ENCODE measurements around the gene FAM114A1.
"Not testable (repeated sequence)": the region's sequence is repeated elsewhere in the genome, so short reads cannot be mapped to it uniquely, and the experiment has no call there.

Gene FAM114A1

GRCh38 chr4:38902695-38903094 is 35.1 kb downstream of the FAM114A1 start:
- DNase-seq (ENCODE audit: low read depth in 3 of 3, low spot score in 1 of 3) = no peak

DNA sequence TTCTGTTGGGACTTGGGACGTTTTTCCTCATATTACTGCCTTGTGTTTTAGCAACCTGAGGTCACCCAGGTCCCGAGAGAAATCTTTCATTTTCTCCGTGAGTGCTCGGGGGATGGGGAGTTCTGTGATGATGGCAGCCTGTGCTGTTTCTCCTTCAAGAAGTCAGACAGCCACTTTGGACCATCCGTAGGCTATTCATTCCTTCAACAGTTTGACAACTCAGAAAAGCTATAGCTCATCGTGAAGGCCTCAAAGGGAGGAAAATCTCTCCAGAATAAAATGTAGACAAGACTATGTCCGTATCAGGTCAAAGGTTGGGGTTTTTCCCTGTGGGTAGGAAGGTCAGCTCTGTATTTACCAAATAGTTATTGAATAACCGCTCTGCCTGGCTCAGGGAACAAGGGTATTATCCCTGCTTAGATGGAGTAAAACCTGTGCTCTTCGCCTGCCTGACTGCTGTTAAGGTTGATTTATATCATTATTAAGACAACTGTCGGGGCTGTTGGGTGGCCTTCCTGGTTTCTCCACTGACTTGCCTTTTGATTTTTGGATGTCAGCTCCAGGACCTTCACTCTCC is 36.6 kb downstream of the FAM114A1 start:
- no peak for DNase-seq (ENCODE audit: low read depth in 3 of 3, low spot score in 1 of 3)

- DNase-seq (ENCODE audit: low read depth in 3 of 3, low spot score in 1 of 3) = no peak
Measured at GRCh38 chr4:38904682-38905081, 37.1 kb downstream of the FAM114A1 start.

GRCh38 chr4:38905652-38906385 is 38.2 kb downstream of the FAM114A1 start:
- no peak for DNase-seq (ENCODE audit: low read depth in 3 of 3, low spot score in 1 of 3)

DNA sequence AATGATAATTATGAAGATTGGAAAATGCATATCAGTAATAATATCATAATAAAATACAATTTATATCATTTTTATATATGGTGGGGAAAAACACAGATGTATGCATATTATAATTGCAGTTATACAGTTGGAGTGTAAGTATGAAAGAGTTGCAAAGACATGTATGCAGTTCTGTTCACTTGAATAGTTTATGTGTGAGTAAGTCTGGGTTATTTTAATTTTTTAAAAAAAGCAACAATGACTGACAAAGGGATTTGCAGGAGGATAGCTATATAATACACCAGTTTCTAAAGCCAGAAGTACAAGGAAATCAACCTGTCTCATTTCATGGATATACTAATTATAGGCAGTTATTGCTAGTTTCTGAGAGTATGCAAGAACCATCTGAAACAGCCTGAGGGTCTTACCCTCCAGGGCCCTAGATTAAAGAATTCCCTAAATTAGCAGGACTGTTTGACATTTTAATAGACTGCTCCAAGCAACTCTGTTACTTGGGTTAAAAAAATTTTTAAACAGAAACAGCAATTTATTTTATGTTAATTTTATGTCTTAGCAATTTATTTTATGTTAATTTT is 40.2 kb downstream of the FAM114A1 start:
- no peak for DNase-seq (ENCODE audit: low read depth in 3 of 3, low spot score in 1 of 3)

GRCh38 chr4:38909015-38909414 is 41.4 kb downstream of the FAM114A1 start:
- DNase-seq (ENCODE audit: low read depth in 3 of 3, low spot score in 1 of 3) = no peak

GRCh38 chr4:38911257-38911656 is 43.7 kb downstream of the FAM114A1 start:
- DNase-seq (ENCODE audit: low read depth in 3 of 3, low spot score in 1 of 3) = no peak

GRCh38 chr4:38914854-38915253 is 47.2 kb downstream of the FAM114A1 start:
- DNase-seq (ENCODE audit: low read depth in 3 of 3, low spot score in 1 of 3) = no peak

DNA sequence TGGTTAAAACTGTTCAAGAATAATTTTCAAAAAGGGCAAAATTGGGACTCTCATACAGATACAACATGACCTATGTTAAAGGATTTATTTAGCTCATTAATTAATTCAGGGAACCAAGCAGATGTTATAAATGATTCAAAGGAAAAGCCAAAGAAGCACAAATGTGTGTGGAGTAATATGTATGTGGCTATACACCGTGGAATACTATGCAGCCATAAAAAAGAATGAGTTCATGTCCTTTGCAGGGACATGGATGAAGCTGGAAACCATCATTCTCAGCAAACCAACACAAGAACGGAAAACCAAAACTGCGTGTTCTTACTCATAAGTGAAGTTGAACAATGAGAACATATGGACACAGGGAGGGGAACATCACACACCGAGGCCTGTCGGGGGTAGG is 48.7 kb downstream of the FAM114A1 start:
- not testable (repeated sequence) for DNase-seq (ENCODE audit: low read depth in 3 of 3, low spot score in 1 of 3)

GRCh38 chr4:38917481-38918025 is 49.9 kb downstream of the FAM114A1 start:
- no peak for DNase-seq (ENCODE audit: low read depth in 3 of 3, low spot score in 1 of 3)

- no peak for DNase-seq (ENCODE audit: low read depth in 3 of 3, low spot score in 1 of 3)
Measured at GRCh38 chr4:38919494-38919893, 51.9 kb downstream of the FAM114A1 start.

- DNase-seq (ENCODE audit: low read depth in 3 of 3, low spot score in 1 of 3) = no peak
Measured at GRCh38 chr4:38920186-38920585, 52.6 kb downstream of the FAM114A1 start.

DNA sequence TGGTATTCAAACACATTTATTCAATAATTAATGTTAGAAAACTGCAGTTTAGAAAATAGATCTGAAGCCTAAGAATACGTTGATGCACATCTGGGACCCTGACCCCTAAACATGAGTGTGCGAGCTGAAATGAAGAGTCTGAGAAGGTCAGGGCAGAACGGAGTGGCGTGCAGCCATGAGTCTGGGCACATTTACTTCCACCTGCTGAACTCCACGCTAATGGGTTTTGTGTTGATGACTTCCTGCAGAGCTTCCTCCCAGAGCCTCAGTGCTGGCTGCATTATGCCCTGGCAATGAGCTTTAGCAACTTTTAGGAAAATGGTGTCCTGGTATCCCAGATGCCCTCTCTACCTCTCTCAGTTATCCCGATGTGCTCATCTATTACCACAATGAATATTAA is 53.1 kb downstream of the FAM114A1 start:
- DNase-seq (ENCODE audit: low read depth in 3 of 3, low spot score in 1 of 3) = no peak

GRCh38 chr4:38921151-38921550 is 53.5 kb downstream of the FAM114A1 start:
- DNase-seq (ENCODE audit: low read depth in 3 of 3, low spot score in 1 of 3) = no peak

DNA sequence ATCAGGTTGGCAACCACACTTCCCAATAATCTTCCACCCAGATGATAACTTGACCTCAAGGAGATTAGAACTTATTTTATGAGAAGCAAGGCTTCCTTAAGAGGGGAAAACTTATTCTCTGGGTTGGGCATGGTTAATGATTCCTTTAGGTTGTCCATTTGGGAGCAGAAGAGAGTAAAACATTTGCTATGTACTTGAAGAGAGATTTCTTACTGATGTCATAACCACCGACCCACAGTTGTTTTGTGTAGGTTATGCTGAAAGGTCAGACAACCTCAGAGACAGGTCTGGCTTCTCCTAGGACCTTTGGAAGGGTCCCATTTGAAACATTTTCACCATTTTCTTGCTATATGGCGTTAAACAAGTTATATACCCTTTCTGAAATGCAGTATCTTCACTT is 56.1 kb downstream of the FAM114A1 start:
- no peak for DNase-seq (ENCODE audit: low read depth in 3 of 3, low spot score in 1 of 3)

DNA sequence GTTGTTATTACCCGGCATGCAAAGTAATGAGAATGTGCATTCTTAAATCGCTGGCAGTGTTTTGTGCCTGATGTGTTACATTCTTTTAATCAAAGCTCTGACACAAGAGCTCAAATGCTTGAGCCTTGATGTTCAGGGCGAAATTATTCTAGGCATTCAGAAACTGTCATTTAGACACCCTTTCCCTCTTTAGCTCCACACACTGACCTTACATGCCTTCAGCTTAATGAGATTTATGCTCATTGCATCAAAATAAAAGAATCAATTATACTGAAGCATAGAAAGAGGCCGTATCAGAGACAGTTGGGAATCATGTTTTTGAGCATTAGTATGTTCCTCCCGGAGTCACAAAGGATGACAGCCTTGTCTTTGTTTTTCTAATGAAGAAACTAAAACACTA is 56.7 kb downstream of the FAM114A1 start:
- no peak for DNase-seq (ENCODE audit: low read depth in 3 of 3, low spot score in 1 of 3)

GRCh38 chr4:38925492-38926413 is 58.1 kb downstream of the FAM114A1 start:
- DNase-seq (ENCODE audit: low read depth in 3 of 3, low spot score in 1 of 3) = no peak

- no peak for DNase-seq (ENCODE audit: low read depth in 3 of 3, low spot score in 1 of 3)
Measured at GRCh38 chr4:38926896-38927295, 59.3 kb downstream of the FAM114A1 start.

GRCh38 chr4:38928568-38928967 is 61.0 kb downstream of the FAM114A1 start:
- DNase-seq (ENCODE audit: low read depth in 3 of 3, low spot score in 1 of 3) = no peak

- DNase-seq (ENCODE audit: low read depth in 3 of 3, low spot score in 1 of 3) = no peak
Measured at GRCh38 chr4:38928974-38929373, 61.4 kb downstream of the FAM114A1 start.

GRCh38 chr4:38930204-38930603 is 62.6 kb downstream of the FAM114A1 start:
- DNase-seq (ENCODE audit: low read depth in 3 of 3, low spot score in 1 of 3) = no peak

Data from stimulated activated CD4-positive, alpha-beta T cell treated with anti-CD3 and anti-CD28 coated beads, TNF-alpha, amount 100 ng/mL, for 1 hour (primary cell).